ENCODE data around the gene KNSTRN.

The KNSTRN gene

DNA sequence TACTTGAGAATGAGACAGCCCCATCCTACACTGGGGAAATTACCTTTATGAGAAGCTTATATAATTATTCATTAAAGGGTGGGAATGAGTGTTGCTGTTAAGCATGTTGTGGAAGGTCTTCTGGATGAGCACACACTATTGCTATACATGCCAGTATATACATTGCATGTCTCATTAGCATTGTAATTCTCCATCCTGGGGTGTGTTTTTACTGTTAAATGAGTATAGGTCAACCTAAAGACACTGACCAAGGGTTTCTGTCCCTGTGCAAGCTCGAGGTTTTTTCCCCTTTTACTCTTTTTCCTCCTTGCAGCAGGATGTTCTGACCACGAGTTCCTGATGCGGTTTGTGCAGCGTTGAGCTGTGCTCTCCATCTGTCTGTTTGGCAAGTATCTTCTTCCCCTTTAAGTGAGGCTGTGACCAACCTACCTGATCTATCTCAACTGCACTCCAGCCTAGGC lies 15.9 kb downstream of the KNSTRN start:
- H3K79me2 ChIP-seq (ENCODE audit: low read length): no peaks in the 10 kb centered on the region
- H3K4me2 ChIP-seq (ENCODE audit: low read length): peak overlapping the region; percentile 71
- H3K27ac ChIP-seq (ENCODE audit: low read length): peak overlapping the region; percentile 79
- H3K4me1 ChIP-seq (ENCODE audit: low read length): peaks cover 23% of the 10 kb centered on the region
- H3K4me3 ChIP-seq (ENCODE audit: low read length): peak overlapping the region; percentile 61
- H4K20me1 ChIP-seq (ENCODE audit: insufficient read depth, low read length): no peaks in the 10 kb centered on the region
- no peaks in the 10 kb centered on the region for H3K27me3 ChIP-seq (ENCODE audit: low read depth, low read length)
- H3K9me3 ChIP-seq (ENCODE audit: insufficient read depth, low read length): no peaks in the 10 kb centered on the region
- H3K9ac ChIP-seq (ENCODE audit: low read length): peak overlapping the region; percentile 42; the same call in 1 of the 2 replicates
- H2AFZ ChIP-seq (ENCODE audit: low read depth, low read length): no peak overlapping the region
- H3K36me3 ChIP-seq (replicated peaks; ENCODE audit: low read depth, low read length): peaks cover 18% of the 10 kb centered on the region
- TF ChIP-seq, protein P1, sequence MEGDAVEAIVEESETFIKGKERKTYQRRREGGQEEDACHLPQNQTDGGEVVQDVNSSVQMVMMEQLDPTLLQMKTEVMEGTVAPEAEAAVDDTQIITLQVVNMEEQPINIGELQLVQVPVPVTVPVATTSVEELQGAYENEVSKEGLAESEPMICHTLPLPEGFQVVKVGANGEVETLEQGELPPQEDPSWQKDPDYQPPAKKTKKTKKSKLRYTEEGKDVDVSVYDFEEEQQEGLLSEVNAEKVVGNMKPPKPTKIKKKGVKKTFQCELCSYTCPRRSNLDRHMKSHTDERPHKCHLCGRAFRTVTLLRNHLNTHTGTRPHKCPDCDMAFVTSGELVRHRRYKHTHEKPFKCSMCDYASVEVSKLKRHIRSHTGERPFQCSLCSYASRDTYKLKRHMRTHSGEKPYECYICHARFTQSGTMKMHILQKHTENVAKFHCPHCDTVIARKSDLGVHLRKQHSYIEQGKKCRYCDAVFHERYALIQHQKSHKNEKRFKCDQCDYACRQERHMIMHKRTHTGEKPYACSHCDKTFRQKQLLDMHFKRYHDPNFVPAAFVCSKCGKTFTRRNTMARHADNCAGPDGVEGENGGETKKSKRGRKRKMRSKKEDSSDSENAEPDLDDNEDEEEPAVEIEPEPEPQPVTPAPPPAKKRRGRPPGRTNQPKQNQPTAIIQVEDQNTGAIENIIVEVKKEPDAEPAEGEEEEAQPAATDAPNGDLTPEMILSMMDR (IDR thresholded peaks at IDR 0.05; ENCODE audit: low read depth, low read length): no peak
- TF ChIP-seq EZH2phosphoT487 (IDR thresholded peaks at IDR 0.05; ENCODE audit: low read depth): no peak

DNA sequence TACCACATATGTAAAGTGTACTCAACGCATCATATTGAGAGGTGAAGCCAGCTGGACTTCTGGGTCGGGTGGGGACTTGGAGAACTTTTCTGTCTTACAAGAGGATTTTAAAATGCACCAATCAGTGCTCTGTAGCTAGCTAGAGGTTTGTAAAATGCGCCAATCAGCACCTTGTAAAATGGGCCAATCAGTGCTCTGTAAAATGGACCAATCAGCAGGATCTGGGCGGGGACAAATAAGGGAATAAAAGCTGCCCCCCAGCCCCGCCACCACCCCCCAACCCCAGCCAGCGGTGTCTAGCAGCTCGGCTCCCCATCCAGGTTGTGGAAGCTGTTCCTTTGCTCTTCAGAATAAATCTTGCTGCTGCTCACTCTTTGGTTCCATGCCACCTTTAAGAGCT lies 16.8 kb downstream of the KNSTRN start:
- no peaks in the 10 kb centered on the region for H3K27me3 ChIP-seq (ENCODE audit: low read depth, low read length)
- H3K4me3 ChIP-seq (ENCODE audit: low read length): no peak overlapping the region
- TF ChIP-seq, protein P1 (IDR thresholded peaks at IDR 0.05; ENCODE audit: low read depth, low read length): no peak
- TF ChIP-seq EZH2phosphoT487 (IDR thresholded peaks at IDR 0.05; ENCODE audit: low read depth): no peak
- H3K79me2 ChIP-seq (ENCODE audit: low read length): no peaks in the 10 kb centered on the region
- H3K9me3 ChIP-seq (ENCODE audit: insufficient read depth, low read length): no peaks in the 10 kb centered on the region
- H3K9ac ChIP-seq (ENCODE audit: low read length): no peak overlapping the region
- H2AFZ ChIP-seq (ENCODE audit: low read depth, low read length): no peak overlapping the region
- peak overlapping the region; percentile 71; the same call in 1 of the 2 replicates for H3K4me2 ChIP-seq (ENCODE audit: low read length)
- peaks cover 23% of the 10 kb centered on the region for H3K4me1 ChIP-seq (ENCODE audit: low read length)
- peaks cover 11% of the 10 kb centered on the region for H3K36me3 ChIP-seq (replicated peaks; ENCODE audit: low read depth, low read length)
- 0 out of 2 replicates have a peak overlapping the region, but pooled peaks have one; percentile 79 for H3K27ac ChIP-seq (ENCODE audit: low read length)
- no peaks in the 10 kb centered on the region for H4K20me1 ChIP-seq (ENCODE audit: insufficient read depth, low read length)

DNA sequence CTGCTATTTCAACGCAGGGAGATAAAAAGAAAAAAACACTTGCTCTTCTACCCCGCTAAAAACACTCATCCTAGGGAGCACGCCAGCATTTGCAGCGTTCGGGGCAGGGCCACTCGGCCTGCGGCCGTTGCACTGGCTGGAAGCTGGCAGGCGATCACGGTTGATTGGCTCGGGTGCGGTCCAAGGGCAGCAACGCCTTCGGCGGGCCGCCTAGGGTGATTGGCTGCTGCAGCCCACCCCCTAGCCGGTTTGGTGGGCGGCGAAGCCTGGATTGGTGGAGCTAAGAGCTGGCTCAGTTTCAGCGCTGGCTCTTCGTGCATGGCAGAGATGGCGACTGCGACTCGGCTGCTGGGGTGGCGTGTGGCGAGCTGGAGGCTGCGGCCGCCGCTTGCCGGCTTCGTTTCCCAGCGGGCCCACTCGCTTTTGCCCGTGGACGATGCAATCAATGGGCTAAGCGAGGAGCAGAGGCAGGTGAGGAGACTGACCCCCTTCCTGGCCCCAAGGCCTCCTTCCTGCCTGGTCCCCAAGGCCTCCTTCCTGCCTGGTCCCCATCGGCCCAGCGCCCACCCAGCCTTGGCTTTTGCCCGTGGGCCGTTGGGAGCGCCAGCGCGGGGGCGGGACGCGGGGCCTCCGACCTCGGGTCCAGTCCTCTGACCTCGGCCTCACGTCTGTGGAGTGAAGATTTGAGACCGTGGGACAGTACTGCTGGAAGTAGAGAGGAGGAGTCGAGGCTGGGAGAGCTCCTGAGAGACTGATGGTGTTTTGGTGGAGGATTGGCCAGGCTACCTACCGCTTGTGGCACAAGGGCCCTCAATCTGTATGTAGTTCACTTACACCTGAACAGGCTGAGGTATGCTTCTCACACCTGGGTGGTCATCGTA lies 23.2 kb downstream of the KNSTRN start, which contains the start of gene IVD:
IVD (plus strand) TSS at position 295 of the 881 bp plus-strand sequence; CDS start at position 328, 33 bp downstream.
- H4K20me1 ChIP-seq (ENCODE audit: insufficient read depth, low read length): no peaks in the 10 kb centered on the region
- no peaks in the 10 kb centered on the region for H3K9me3 ChIP-seq (ENCODE audit: insufficient read depth, low read length)
- peak within 1 kb of the TSS; percentile 94 for H3K27ac ChIP-seq (ENCODE audit: low read length)
- peaks cover 31% of the 10 kb centered on the region for H3K79me2 ChIP-seq (ENCODE audit: low read length)
- TF ChIP-seq, protein P1 (IDR thresholded peaks at IDR 0.05; ENCODE audit: low read depth, low read length): no peak
- TF ChIP-seq EZH2phosphoT487 (IDR thresholded peaks at IDR 0.05; ENCODE audit: low read depth): no peak
- peak within 1 kb of the TSS; percentile 69 for H3K9ac ChIP-seq (ENCODE audit: low read length)
- no peaks in the 10 kb centered on the region for H3K27me3 ChIP-seq (ENCODE audit: low read depth, low read length)
- H3K36me3 ChIP-seq (replicated peaks; ENCODE audit: low read depth, low read length): peaks cover 16% of the 10 kb centered on the region
- H3K4me3 ChIP-seq (ENCODE audit: low read length): peak within 1 kb of the TSS; percentile 76
- peaks cover 51% of the 10 kb centered on the region for H3K4me1 ChIP-seq (ENCODE audit: low read length)
- H3K4me2 ChIP-seq (ENCODE audit: low read length): peak within 1 kb of the TSS; percentile 89
- H2AFZ ChIP-seq (ENCODE audit: low read depth, low read length): peak within 1 kb of the TSS; percentile 91

DNA sequence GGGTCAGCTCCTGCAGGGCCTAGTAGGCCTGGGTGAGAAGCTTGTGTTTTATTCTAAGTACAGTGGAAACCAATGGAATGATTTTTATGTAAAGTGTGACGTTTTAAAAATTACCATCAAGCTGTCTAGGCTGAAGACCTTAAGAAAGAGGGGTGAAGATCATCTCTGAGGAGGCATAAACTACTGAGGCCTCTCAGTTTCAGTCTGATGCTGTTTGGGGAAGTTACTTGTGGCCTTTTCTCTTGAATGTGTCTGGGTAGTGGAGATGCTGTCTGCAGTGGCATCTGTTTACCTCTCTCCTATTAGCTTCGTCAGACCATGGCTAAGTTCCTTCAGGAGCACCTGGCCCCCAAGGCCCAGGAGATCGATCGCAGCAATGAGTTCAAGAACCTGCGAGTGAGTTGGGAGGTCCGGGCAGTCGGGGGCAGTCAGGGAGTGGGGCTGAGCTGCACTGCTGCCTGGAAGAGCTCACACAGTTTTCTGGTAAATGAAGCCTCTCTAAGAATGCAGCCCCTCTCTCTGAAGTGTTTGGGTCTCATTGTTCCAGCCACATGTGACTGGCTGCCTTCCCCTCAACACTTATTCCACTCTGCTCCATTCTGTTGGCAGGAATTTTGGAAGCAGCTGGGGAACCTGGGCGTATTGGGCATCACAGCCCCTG lies 24.9 kb downstream of the KNSTRN start:
- peak overlapping the region; percentile 69 for H3K9ac ChIP-seq (ENCODE audit: low read length)
- H3K9me3 ChIP-seq (ENCODE audit: insufficient read depth, low read length): no peaks in the 10 kb centered on the region
- no peak overlapping the region for H2AFZ ChIP-seq (ENCODE audit: low read depth, low read length)
- H3K27ac ChIP-seq (ENCODE audit: low read length): peak overlapping the region; percentile 94
- peaks cover 33% of the 10 kb centered on the region for H3K36me3 ChIP-seq (replicated peaks; ENCODE audit: low read depth, low read length)
- peaks cover 51% of the 10 kb centered on the region for H3K4me1 ChIP-seq (ENCODE audit: low read length)
- no peaks in the 10 kb centered on the region for H3K27me3 ChIP-seq (ENCODE audit: low read depth, low read length)
- TF ChIP-seq EZH2phosphoT487 (IDR thresholded peaks at IDR 0.05; ENCODE audit: low read depth): no peak
- TF ChIP-seq, protein P1 (IDR thresholded peaks at IDR 0.05; ENCODE audit: low read depth, low read length): no peak
- no peaks in the 10 kb centered on the region for H4K20me1 ChIP-seq (ENCODE audit: insufficient read depth, low read length)
- peak overlapping the region; percentile 89 for H3K4me2 ChIP-seq (ENCODE audit: low read length)
- H3K79me2 ChIP-seq (ENCODE audit: low read length): peaks cover 31% of the 10 kb centered on the region
- H3K4me3 ChIP-seq (ENCODE audit: low read length): peak overlapping the region; percentile 76

Measured in OCI-LY3 (cell line).